ENCODE results near the gene GRAMD2A. TPM values are rescaled to one million over a fixed set of nuclear protein-coding genes. Genes with fewer than 3 reads are reported as not detected.

The GRAMD2A gene
- polyA plus RNA-seq, 3 donors, result not detected

DNA sequence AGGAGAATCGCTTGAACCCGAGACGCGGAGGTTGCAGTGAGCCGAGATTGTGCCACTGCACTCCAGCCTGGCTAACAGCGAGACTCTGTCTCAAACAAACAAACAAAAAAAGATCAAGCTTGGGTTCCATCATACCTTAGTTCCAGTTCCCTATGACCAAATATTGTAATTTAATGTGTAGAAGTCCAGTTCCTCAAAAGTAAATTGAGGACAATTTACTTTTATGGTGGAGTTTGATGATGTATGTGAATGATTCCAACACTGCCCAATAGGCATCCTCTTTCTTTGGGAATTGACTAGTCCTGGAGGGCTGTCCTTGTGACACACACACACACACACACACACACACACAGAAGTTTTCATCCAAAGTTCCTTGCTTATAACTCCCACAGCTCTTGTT lies 36.2 kb upstream of the GRAMD2A start:
- Mint-ChIP-seq H3K9me3 (peaks cover 0 to 2% (median 0%) of the 10 kb centered on the region in 7 donors), H3K4me1 (peaks cover 59% of the 10 kb centered on the region), H3K27me3 (ENCODE audit: low read depth in 3 of 3) (no peaks in the 10 kb centered on the region), H3K36me3 (peaks cover 0 to 3% of the 10 kb centered on the region in 2 donors), H3K27ac (peak overlapping the region; percentile 54 to 99 (median 82)), H3K4me3 (no peak overlapping the region)
- peak overlapping the region; percentile 25 to 34 for H3K27ac ChIP-seq (ENCODE audit: low read depth in 1 of 2, low read length in 2 of 2)
- peak; percentile 7 to 34 (median 26) for DNase-seq
- no peak overlapping the region for H3K4me3 ChIP-seq (replicated peaks in 1 of 3; ENCODE audit: low read depth in 2 of 3, low read length in 3 of 3)
- WGBS (ENCODE audit: insufficient coverage), result 100% methylated on average over 1 of the region's 6 CpGs
- H4K20me1 ChIP-seq (ENCODE audit: insufficient read depth, low read length), result no peaks in the 10 kb centered on the region
- H2AFZ ChIP-seq (ENCODE audit: insufficient read depth, low read depth, low read length, poor library complexity, severe bottlenecking), result no peak overlapping the region
- no peak overlapping the region for H3K4me2 ChIP-seq (replicated peaks; ENCODE audit: extremely low read depth, low read length, poor library complexity, severe bottlenecking)
- H3K9me3 ChIP-seq (replicated peaks in 1 of 2; ENCODE audit: control insufficient read depth in 1 of 2, insufficient read depth in 1 of 2, low read length in 2 of 2), result no peaks in the 10 kb centered on the region
- H3K9ac ChIP-seq (ENCODE audit: insufficient read depth, low read length, poor library complexity, severe bottlenecking), result no peak overlapping the region
- intact Hi-C loops (cut with micrococcal nuclease), result loop anchor here (5.0 kb wide), 2 partner anchors 36 to 39 kb away; partner anchors contain the start of genes GRAMD2A (in 1 of the 2) and PARP6 (in 1 of the 2)
- no peak for TF ChIP-seq CTCF (IDR thresholded peaks at IDR 0.05)
- peaks cover 59 to 69% of the 10 kb centered on the region in 2 donors for H3K4me1 ChIP-seq (ENCODE audit: control insufficient read depth in 1 of 2, insufficient read depth in 2 of 2, low read length in 2 of 2)
- no peaks in the 10 kb centered on the region for H3K36me3 ChIP-seq (replicated peaks in 1 of 2; ENCODE audit: control insufficient read depth in 1 of 2, insufficient read depth in 2 of 2, low read length in 2 of 2)
- peaks cover 43% of the 10 kb centered on the region for H3K79me2 ChIP-seq (ENCODE audit: insufficient read depth, low read length)
- H3K27me3 ChIP-seq (ENCODE audit: control insufficient read depth in 2 of 2, insufficient read depth in 2 of 2, low read length in 2 of 2), result no peaks in the 10 kb centered on the region

- Histone ChIP-seq H3K9me3 (replicated peaks in 1 of 2; ENCODE audit: control insufficient read depth in 1 of 2, insufficient read depth in 1 of 2, low read length in 2 of 2) (no peaks in the 10 kb centered on the region), H3K79me2 (ENCODE audit: insufficient read depth, low read length) (peaks cover 53% of the 10 kb centered on the region), H3K27ac (ENCODE audit: low read depth in 1 of 2, low read length in 2 of 2) (peak overlapping the region; percentile 98 to 100), H3K36me3 (replicated peaks in 1 of 2; ENCODE audit: control insufficient read depth in 1 of 2, insufficient read depth in 2 of 2, low read length in 2 of 2) (no peaks in the 10 kb centered on the region), H3K27me3 (ENCODE audit: control insufficient read depth in 2 of 2, insufficient read depth in 2 of 2, low read length in 2 of 2) (no peaks in the 10 kb centered on the region), H4K20me1 (ENCODE audit: insufficient read depth, low read length) (peaks cover 7% of the 10 kb centered on the region), H2AFZ (ENCODE audit: insufficient read depth, low read depth, low read length, poor library complexity, severe bottlenecking) (peak overlapping the region; percentile 63), H3K9ac (ENCODE audit: insufficient read depth, low read length, poor library complexity, severe bottlenecking) (peak overlapping the region; percentile 98), H3K4me3 (replicated peaks in 1 of 3; ENCODE audit: low read depth in 2 of 3, low read length in 3 of 3) (peak overlapping the region; percentile 91 to 95 (median 95)), H3K4me2 (replicated peaks; ENCODE audit: extremely low read depth, low read length, poor library complexity, severe bottlenecking) (peak overlapping the region; percentile 86), H3K4me1 (ENCODE audit: control insufficient read depth in 1 of 2, insufficient read depth in 2 of 2, low read length in 2 of 2) (peaks cover 61 to 66% of the 10 kb centered on the region in 2 donors)
- TF ChIP-seq CTCF (IDR thresholded peaks at IDR 0.05), result no peak
- DNase-seq, result peak; percentile 75 to 81 (median 79)
- Mint-ChIP-seq H3K9me3 (peaks cover 0 to 2% (median 0%) of the 10 kb centered on the region in 7 donors), H3K27me3 (ENCODE audit: low read depth in 3 of 3) (no peaks in the 10 kb centered on the region), H3K36me3 (peaks cover 0 to 4% of the 10 kb centered on the region in 2 donors), H3K4me1 (peaks cover 61% of the 10 kb centered on the region), H3K4me3 (peak overlapping the region; percentile 99), H3K27ac (peak overlapping the region; percentile 98 to 100 (median 99))
- intact Hi-C loops (cut with micrococcal nuclease), result loop anchor here (1.0 to 5.0 kb wide), 3 partner anchors 35 to 40 kb away; partner anchors contain the start of genes PARP6 (in 2 of the 2) and GRAMD2A (in 1 of the 2)
- 0% methylated on average over 11 of the region's 16 CpGs for WGBS (ENCODE audit: insufficient coverage)
These were observed 34.4 kb upstream of the GRAMD2A start for GRCh38 chr15:72231833-72232478.
